ENCODE data around the gene CCNY. TPM values are rescaled to one million over a fixed set of nuclear protein-coding genes. Genes with fewer than 3 reads are reported as not detected.

CCNY gene
- total RNA-seq, 1 donor from 2014 or later: 41.3 TPM

GRCh38 chr10:35460852-35461460 is 124.6 kb downstream of the CCNY start:
- TF ChIP-seq CTCF (IDR thresholded peaks at IDR 0.05; ENCODE audit: insufficient read depth, low read length, poor library complexity, severe bottlenecking): no peak
- DNase-seq (ENCODE audit: low read depth): no peak
- no peaks in the 10 kb centered on the region for H3K27me3 ChIP-seq (ENCODE audit: control insufficient read depth, insufficient read depth, low read length)
- H3K36me3 ChIP-seq (ENCODE audit: control insufficient read depth, insufficient read depth, low read length): no peaks in the 10 kb centered on the region
- H3K4me3 ChIP-seq (ENCODE audit: low read depth, low read length): no peak overlapping the region

GRCh38 chr10:35462491-35462934 is 126.2 kb downstream of the CCNY start:
- DNase-seq (ENCODE audit: low read depth): no peak

GRCh38 chr10:35463105-35463867 is 127.0 kb downstream of the CCNY start:
- no peak for DNase-seq (ENCODE audit: low read depth)
- no peak overlapping the region for H3K4me3 ChIP-seq (ENCODE audit: low read depth, low read length)
- TF ChIP-seq CTCF (IDR thresholded peaks at IDR 0.05; ENCODE audit: insufficient read depth, low read length, poor library complexity, severe bottlenecking): no peak
- no peaks in the 10 kb centered on the region for H3K36me3 ChIP-seq (ENCODE audit: control insufficient read depth, insufficient read depth, low read length)
- no peaks in the 10 kb centered on the region for H3K27me3 ChIP-seq (ENCODE audit: control insufficient read depth, insufficient read depth, low read length)

More at GRCh38 chr10:35462491-35462934, 126.2 kb downstream of the CCNY start:
- no peaks in the 10 kb centered on the region for H3K27me3 ChIP-seq (ENCODE audit: control insufficient read depth, insufficient read depth, low read length)
- H3K4me3 ChIP-seq (ENCODE audit: low read depth, low read length): no peak overlapping the region
- no peaks in the 10 kb centered on the region for H3K36me3 ChIP-seq (ENCODE audit: control insufficient read depth, insufficient read depth, low read length)
- TF ChIP-seq CTCF (IDR thresholded peaks at IDR 0.05; ENCODE audit: insufficient read depth, low read length, poor library complexity, severe bottlenecking): no peak

- no peak overlapping the region for H3K4me3 ChIP-seq (ENCODE audit: low read depth, low read length)
- TF ChIP-seq CTCF (IDR thresholded peaks at IDR 0.05; ENCODE audit: insufficient read depth, low read length, poor library complexity, severe bottlenecking): no peak
- H3K36me3 ChIP-seq (ENCODE audit: control insufficient read depth, insufficient read depth, low read length): no peaks in the 10 kb centered on the region
- no peaks in the 10 kb centered on the region for H3K27me3 ChIP-seq (ENCODE audit: control insufficient read depth, insufficient read depth, low read length)
- DNase-seq (ENCODE audit: low read depth): no peak
Observed at GRCh38 chr10:35463878-35464277, 127.6 kb downstream of the CCNY start.

GRCh38 chr10:35464825-35465456 is 128.6 kb downstream of the CCNY start:
- Histone ChIP-seq H3K36me3 (ENCODE audit: control insufficient read depth, insufficient read depth, low read length) (no peaks in the 10 kb centered on the region), H3K4me3 (ENCODE audit: low read depth, low read length) (no peak overlapping the region), H3K27me3 (ENCODE audit: control insufficient read depth, insufficient read depth, low read length) (no peaks in the 10 kb centered on the region)
- no peak for TF ChIP-seq CTCF (IDR thresholded peaks at IDR 0.05; ENCODE audit: insufficient read depth, low read length, poor library complexity, severe bottlenecking)
- DNase-seq (ENCODE audit: low read depth): no peak

Measured in kidney epithelial cell (primary cell).